ENCODE measurements around the gene IL32. TPM values are rescaled to one million over a fixed set of nuclear protein-coding genes. Genes with fewer than 3 reads are reported as not detected.

The IL32 gene
- total RNA-seq, 1 donor from 2014 or later: 1.7 TPM

GRCh38 chr16:3086596-3087242 is 21.3 kb downstream of the IL32 start:
- no peaks in the 10 kb centered on the region for H3K9me3 Mint-ChIP-seq (ENCODE audit: unreplicated experiment)
- H3K27ac Mint-ChIP-seq (ENCODE audit: unreplicated experiment): peak overlapping the region; percentile 96
- peaks cover 16% of the 10 kb centered on the region for H3K27me3 Mint-ChIP-seq (ENCODE audit: unreplicated experiment)
- TF ChIP-seq CTCF (IDR thresholded peaks at IDR 0.05; ENCODE audit: unreplicated experiment): no peak
- H3K4me3 Mint-ChIP-seq (ENCODE audit: unreplicated experiment): peak overlapping the region; percentile 42
- peaks cover 43% of the 10 kb centered on the region for H3K4me1 Mint-ChIP-seq (ENCODE audit: unreplicated experiment)
- DNase-seq (ENCODE audit: low spot score): peak; percentile 40
- H3K36me3 Mint-ChIP-seq (ENCODE audit: low read depth, unreplicated experiment): peaks cover 9% of the 10 kb centered on the region

GRCh38 chr16:3087243-3088235 is 22.1 kb downstream of the IL32 start:
- peaks cover 43% of the 10 kb centered on the region for H3K4me1 Mint-ChIP-seq (ENCODE audit: unreplicated experiment)

GRCh38 chr16:3088450-3088849 is 23.0 kb downstream of the IL32 start:
- Mint-ChIP-seq H3K27ac (ENCODE audit: unreplicated experiment) (peak overlapping the region; percentile 96), H3K27me3 (ENCODE audit: unreplicated experiment) (peaks cover 14% of the 10 kb centered on the region), H3K36me3 (ENCODE audit: low read depth, unreplicated experiment) (peaks cover 12% of the 10 kb centered on the region), H3K4me1 (ENCODE audit: unreplicated experiment) (peaks cover 43% of the 10 kb centered on the region), H3K4me3 (ENCODE audit: unreplicated experiment) (peak overlapping the region; percentile 70), H3K9me3 (ENCODE audit: unreplicated experiment) (no peaks in the 10 kb centered on the region)
- no peak for TF ChIP-seq CTCF (IDR thresholded peaks at IDR 0.05; ENCODE audit: unreplicated experiment)
- DNase-seq (ENCODE audit: low spot score): no peak

More at GRCh38 chr16:3087243-3088235, 22.1 kb downstream of the IL32 start:
- Mint-ChIP-seq H3K4me3 (ENCODE audit: unreplicated experiment) (peak overlapping the region; percentile 42), H3K27me3 (ENCODE audit: unreplicated experiment) (peaks cover 16% of the 10 kb centered on the region), H3K27ac (ENCODE audit: unreplicated experiment) (peak overlapping the region; percentile 96), H3K36me3 (ENCODE audit: low read depth, unreplicated experiment) (peaks cover 12% of the 10 kb centered on the region), H3K9me3 (ENCODE audit: unreplicated experiment) (no peaks in the 10 kb centered on the region)
- no peak for TF ChIP-seq CTCF (IDR thresholded peaks at IDR 0.05; ENCODE audit: unreplicated experiment)
- peak; percentile 66 for DNase-seq (ENCODE audit: low spot score)

GRCh38 chr16:3088925-3089716 is 23.7 kb downstream of the IL32 start:
- peaks cover 12% of the 10 kb centered on the region for H3K36me3 Mint-ChIP-seq (ENCODE audit: low read depth, unreplicated experiment)
- peaks cover 41% of the 10 kb centered on the region for H3K4me1 Mint-ChIP-seq (ENCODE audit: unreplicated experiment)
- peaks cover 14% of the 10 kb centered on the region for H3K27me3 Mint-ChIP-seq (ENCODE audit: unreplicated experiment)
- no peak for DNase-seq (ENCODE audit: low spot score)
- H3K9me3 Mint-ChIP-seq (ENCODE audit: unreplicated experiment): no peaks in the 10 kb centered on the region
- no peak for TF ChIP-seq CTCF (IDR thresholded peaks at IDR 0.05; ENCODE audit: unreplicated experiment)
- H3K27ac Mint-ChIP-seq (ENCODE audit: unreplicated experiment): peak overlapping the region; percentile 96
- H3K4me3 Mint-ChIP-seq (ENCODE audit: unreplicated experiment): peak overlapping the region; percentile 70

All from endothelial cell (in vitro differentiated cells).